Body of pancreas (tissue), 4 donors: Measurements from ENCODE around the gene FHOD3. TPM values are rescaled to one million over a fixed set of nuclear protein-coding genes. Genes with fewer than 3 reads are reported as not detected.

Experiments
- ATAC-seq: fragments of 150-250 bp; one replicate; pipeline ENCODE4 v1.9.1; 2016
- DNase-seq, 4 donors: peaks; one replicate each; pipeline ENCODE4 v3.0.0-alpha.2; 2019
- H3K27ac ChIP-seq, 4 donors: fragments of 200-600 bp; sonication (generic); 1 replicate in 3 of 4; 2 replicates in 1 of 4; pipeline versions ENCODE4 v1.5.1 to v1.6.1; 2016 to 2019; ENCODE audit warnings: mild to moderate bottlenecking in 1 of 4, mixed read lengths in 1 of 4, moderate library complexity in 1 of 4
- H3K27me3 ChIP-seq, 2 donors: fragments of 200-600 bp; sonication (generic); one replicate each; pipeline ENCODE4 v1.6.0; 2016; ENCODE audit warnings: mild to moderate bottlenecking in 1 of 2
- H3K36me3 ChIP-seq, 2 donors: fragments of 200-600 bp; sonication (generic); replicated peaks in 1 of 2; 2 replicates each; pipeline ENCODE4 v1.5.1; 2016; ENCODE audit warnings: low read depth in 2 of 2; ENCODE audit not compliant: insufficient read depth in 1 of 2
- H3K4me1 ChIP-seq: fragments of 200-600 bp; sonication (generic); one replicate; pipeline ENCODE4 v1.6.0; 2016
- H3K4me3 ChIP-seq, 2 donors: fragments of 200-600 bp; sonication (generic); 1 replicate in 1 of 2; 2 replicates in 1 of 2; pipeline ENCODE4 v1.5.1; 2016 to 2019
- H3K9me3 ChIP-seq, 3 donors: fragments of 200-600 bp; sonication (generic); 1 replicate in 2 of 3; 2 replicates in 1 of 3; pipeline ENCODE4 v1.5.1; 2016
- POLR2A ChIP-seq, 3 donors: fragments of 450-650 bp; IDR thresholded peaks; one replicate each; pipeline ENCODE4 v1.6.1; 2016; ENCODE audit warnings: antibody characterized with exemption in 3 of 3, mild to moderate bottlenecking in 2 of 3
- WGBS, 2 donors: methylation state at CpG; one replicate each; pipeline ENCODE4 v1.1.5; 2017; 5-methylcytosine and 5-hydroxymethylcytosine counted together
- intact Hi-C: fragments of 100-400 bp; cut with DNase I; formaldehyde crosslinking; loops from one replicate; pipeline ENCODE4 v1.15.1; 2023
- total RNA-seq, 2 donors: library from RNA; depleted of rRNA; stranded (reverse); fragments of >200 nt; gene quantifications; one replicate each; pipeline ENCODE4 v1.1.0, GENCODE V29; 2016
- TF ChIP-seq, protein P1 (sequence below), 7 experiments: fragments of 450-650 bp in 4 of 7; fragments of 200-600 bp in 3 of 7; sonication (generic) in 3 of 7; IDR thresholded peaks; one replicate each; pipeline ENCODE4 v1.5.1; 2016 to 2019; ENCODE audit warnings: antibody characterized with exemption in 7 of 7

Gene FHOD3
- total RNA-seq, 2 donors from 2014 or later: 0.52 to 2.0 TPM

DNA sequence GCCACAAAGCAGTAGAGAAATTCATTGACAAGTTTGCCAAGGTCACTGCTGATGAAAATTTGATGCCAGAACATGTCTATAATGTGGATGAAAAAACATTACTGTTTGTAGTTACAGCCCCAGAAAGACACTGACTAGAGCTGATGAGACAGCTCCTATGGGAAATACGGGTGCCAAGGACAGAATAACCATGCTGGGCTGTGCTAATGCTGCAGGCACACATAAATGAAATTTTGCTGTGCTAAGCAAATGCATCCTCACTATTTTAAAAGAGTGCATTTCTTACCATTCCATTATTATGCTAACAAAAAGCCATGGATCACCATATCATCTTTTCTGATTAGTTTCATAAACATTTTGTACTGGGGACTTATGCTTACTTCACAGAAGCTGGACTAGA is 208.2 kb downstream of the FHOD3 start:
- Histone ChIP-seq H3K27ac (no peak overlapping the region), H3K9me3 (no peaks in the 10 kb centered on the region), H3K36me3 (no peaks in the 10 kb centered on the region), H3K4me3 (no peak overlapping the region), H3K27me3 (no peaks in the 10 kb centered on the region), H3K4me1 (no peaks in the 10 kb centered on the region)
- intact Hi-C loops: no loop called here
- TF ChIP-seq, protein P1, sequence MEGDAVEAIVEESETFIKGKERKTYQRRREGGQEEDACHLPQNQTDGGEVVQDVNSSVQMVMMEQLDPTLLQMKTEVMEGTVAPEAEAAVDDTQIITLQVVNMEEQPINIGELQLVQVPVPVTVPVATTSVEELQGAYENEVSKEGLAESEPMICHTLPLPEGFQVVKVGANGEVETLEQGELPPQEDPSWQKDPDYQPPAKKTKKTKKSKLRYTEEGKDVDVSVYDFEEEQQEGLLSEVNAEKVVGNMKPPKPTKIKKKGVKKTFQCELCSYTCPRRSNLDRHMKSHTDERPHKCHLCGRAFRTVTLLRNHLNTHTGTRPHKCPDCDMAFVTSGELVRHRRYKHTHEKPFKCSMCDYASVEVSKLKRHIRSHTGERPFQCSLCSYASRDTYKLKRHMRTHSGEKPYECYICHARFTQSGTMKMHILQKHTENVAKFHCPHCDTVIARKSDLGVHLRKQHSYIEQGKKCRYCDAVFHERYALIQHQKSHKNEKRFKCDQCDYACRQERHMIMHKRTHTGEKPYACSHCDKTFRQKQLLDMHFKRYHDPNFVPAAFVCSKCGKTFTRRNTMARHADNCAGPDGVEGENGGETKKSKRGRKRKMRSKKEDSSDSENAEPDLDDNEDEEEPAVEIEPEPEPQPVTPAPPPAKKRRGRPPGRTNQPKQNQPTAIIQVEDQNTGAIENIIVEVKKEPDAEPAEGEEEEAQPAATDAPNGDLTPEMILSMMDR (IDR thresholded peaks at IDR 0.05): no peak
- no peak for TF ChIP-seq POLR2A (IDR thresholded peaks at IDR 0.05)
- ATAC-seq (no peak), DNase-seq (no peak)
- 78 to 87% methylated on average over 1 of the region's 1 CpG for WGBS, 2 donors

DNA sequence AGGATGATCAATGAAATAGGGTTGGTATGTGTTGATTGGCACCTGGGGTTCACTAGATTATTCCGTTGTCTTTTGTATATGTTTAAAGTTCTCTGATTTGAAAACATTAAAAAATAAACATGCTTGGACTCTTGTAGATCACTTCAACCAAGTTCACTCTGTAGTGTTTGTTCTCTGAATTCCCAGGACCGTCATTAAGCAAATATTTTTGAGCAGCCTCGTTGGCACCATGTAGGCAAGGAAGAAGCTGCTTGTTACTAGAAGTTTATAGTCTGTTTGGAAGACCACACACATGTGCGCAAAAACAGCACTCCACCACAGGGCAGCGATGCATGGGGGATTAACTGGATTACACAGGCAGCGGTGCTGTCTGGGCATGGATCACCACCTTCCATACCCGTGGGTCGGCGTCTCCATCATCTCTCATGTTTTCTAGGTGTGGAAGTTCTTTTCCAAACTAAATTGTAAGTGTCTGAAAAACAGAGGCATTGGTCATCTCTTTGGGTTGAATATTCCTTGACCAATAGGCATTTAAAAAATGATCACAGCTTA is 212.2 kb downstream of the FHOD3 start:
- 72 to 75% methylated on average over 9 of the region's 9 CpGs for WGBS, 2 donors
- Histone ChIP-seq H3K27ac (no peak overlapping the region), H3K4me1 (peaks cover 15% of the 10 kb centered on the region), H3K9me3 (no peaks in the 10 kb centered on the region), H3K36me3 (no peaks in the 10 kb centered on the region), H3K4me3 (no peak overlapping the region), H3K27me3 (no peaks in the 10 kb centered on the region)
- ATAC-seq: no peak
- no peak for DNase-seq
- intact Hi-C loops: no loop called here
- no peak for TF ChIP-seq POLR2A (IDR thresholded peaks at IDR 0.05)
- TF ChIP-seq, protein P1 (IDR thresholded peaks at IDR 0.05): no peak

DNA sequence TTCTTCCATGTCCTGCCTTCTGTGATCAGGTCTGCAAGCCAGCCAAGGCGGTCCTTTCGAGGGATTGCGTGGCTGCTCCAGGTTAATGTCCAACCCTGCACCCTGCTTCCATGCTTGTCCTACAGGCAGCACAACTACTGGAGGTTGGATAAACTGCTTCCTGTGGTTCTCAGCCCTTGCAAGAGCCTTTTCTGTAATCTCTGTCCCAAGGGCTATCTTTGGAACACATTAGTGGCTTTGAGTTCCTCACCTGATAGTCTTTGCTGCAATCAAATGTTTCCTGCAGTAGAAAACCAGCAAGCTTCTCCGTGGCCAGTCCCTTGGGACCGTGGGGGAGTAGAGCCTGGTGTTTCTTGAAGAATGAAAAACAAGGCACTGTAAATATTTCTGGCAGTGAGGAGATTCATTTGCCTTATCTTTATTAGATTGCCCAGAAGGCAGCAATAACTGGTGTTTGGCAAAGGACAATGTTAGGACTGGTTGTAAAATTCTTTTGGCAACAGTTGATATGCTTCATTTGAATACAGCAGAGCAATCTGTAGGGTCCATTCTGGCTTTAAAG is 214.4 kb downstream of the FHOD3 start:
- intact Hi-C loops: no loop called here
- TF ChIP-seq, protein P1 (IDR thresholded peaks at IDR 0.05): no peak
- no peak for TF ChIP-seq POLR2A (IDR thresholded peaks at IDR 0.05)
- Histone ChIP-seq H3K4me1 (peaks cover 15% of the 10 kb centered on the region), H3K9me3 (no peaks in the 10 kb centered on the region), H3K4me3 (no peak overlapping the region), H3K36me3 (no peaks in the 10 kb centered on the region), H3K27ac (no peak overlapping the region), H3K27me3 (no peaks in the 10 kb centered on the region)
- ATAC-seq (no peak), DNase-seq (no peak)
- 59 to 62% methylated on average over 5 of the region's 5 CpGs for WGBS, 2 donors

DNA sequence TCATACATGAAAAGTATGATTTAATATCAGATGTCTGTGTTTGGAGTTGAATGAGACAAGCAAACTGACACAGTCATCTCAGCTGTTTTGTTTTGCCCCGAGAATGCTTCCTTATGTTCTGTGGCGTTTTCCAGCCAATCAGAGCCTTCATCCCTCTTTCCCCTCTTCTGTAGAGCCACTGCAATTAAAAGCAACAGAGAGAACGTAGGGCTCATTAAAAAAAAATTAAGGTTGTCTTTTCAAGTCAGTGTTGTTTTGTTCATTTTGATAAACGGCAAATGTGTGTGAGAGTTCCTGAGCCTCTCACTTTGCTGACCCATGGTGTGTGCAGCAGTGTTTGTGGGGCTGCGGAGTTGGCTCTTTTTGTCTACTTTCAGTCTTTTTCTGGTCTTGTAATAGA is 216.0 kb downstream of the FHOD3 start:
- no peak for ATAC-seq
- TF ChIP-seq, protein P1 (IDR thresholded peaks at IDR 0.05): no peak
- no peak for TF ChIP-seq POLR2A (IDR thresholded peaks at IDR 0.05)
- Histone ChIP-seq H3K4me1 (peaks cover 15% of the 10 kb centered on the region), H3K27ac (no peak overlapping the region), H3K36me3 (no peaks in the 10 kb centered on the region), H3K4me3 (no peak overlapping the region), H3K27me3 (no peaks in the 10 kb centered on the region), H3K9me3 (no peaks in the 10 kb centered on the region)
- 50 to 71% methylated on average over 5 of the region's 5 CpGs for WGBS, 2 donors
- DNase-seq: no peak
- intact Hi-C loops: no loop called here

DNA sequence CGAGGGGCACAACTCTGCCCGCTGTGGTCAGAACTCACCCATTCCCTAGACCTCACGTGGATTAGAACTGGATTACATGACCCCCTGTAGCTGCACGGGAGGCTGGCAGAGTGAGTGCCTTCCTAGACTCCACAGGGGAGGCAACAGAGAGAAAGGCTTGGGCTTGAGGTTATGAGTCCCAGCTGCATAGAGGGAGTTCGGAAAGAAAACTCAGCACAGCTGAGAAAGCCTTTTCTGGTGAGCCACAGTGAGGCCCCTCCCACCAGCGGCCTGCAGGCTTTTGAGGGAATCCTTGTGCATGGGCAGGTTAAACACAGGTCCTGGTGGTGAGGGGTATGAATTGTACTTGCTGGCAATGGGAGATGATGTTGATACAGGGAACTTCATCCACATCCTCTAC is 217.3 kb downstream of the FHOD3 start:
- Histone ChIP-seq H3K9me3 (no peaks in the 10 kb centered on the region), H3K4me3 (no peak overlapping the region), H3K27me3 (no peaks in the 10 kb centered on the region), H3K36me3 (no peaks in the 10 kb centered on the region), H3K4me1 (peaks cover 15% of the 10 kb centered on the region), H3K27ac (no peak overlapping the region)
- 90 to 91% methylated on average over 6 of the region's 6 CpGs for WGBS, 2 donors
- ATAC-seq (no peak), DNase-seq (no peak)
- intact Hi-C loops: no loop called here
- TF ChIP-seq POLR2A (IDR thresholded peaks at IDR 0.05): no peak
- TF ChIP-seq, protein P1 (IDR thresholded peaks at IDR 0.05): no peak
